ENCODE results near the gene SUPV3L1.

DNA sequence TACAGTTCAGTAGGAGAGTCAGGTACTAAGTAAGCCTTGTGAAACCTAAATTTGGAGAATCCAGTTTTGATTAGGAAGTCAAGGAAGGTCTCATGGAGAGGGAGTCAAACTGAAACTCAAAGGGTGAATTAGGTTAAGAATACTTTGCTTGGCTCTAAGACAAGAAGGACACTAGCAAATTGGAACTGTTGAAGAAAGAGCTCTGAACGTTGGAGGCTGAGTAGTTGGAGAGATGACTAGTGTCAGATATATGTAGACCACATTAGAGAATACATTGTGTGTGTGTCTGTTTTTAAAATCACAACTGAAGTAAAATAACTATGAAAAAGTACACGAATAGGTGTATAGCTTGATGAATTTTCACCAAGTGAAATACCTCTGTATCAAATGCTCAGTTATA lies 49.8 kb upstream of the SUPV3L1 start:
- no peak for TF ChIP-seq FOXA1 (IDR thresholded peaks at IDR 0.05)
- no peak for TF ChIP-seq SP1 (IDR thresholded peaks at IDR 0.05)
- TF ChIP-seq FOXM1 (IDR thresholded peaks at IDR 0.05; ENCODE audit: borderline replicate concordance): no peak
- TF ChIP-seq TARDBP (IDR thresholded peaks at IDR 0.05): no peak
- TF ChIP-seq ELF4 (IDR thresholded peaks at IDR 0.05): no peak
- no peak for TF ChIP-seq L3MBTL2 (conservative IDR thresholded peaks at IDR 0.05)
- no peak for TF ChIP-seq NFRKB (IDR thresholded peaks at IDR 0.05)
- TF ChIP-seq LEF1 (IDR thresholded peaks at IDR 0.05; ENCODE audit: borderline replicate concordance): no peak
- TF ChIP-seq SUZ12 (IDR thresholded peaks at IDR 0.05): no peak
- TF ChIP-seq BHLHE40 (IDR thresholded peaks at IDR 0.05; ENCODE audit: borderline replicate concordance): no peak
- TF ChIP-seq HDGF (IDR thresholded peaks at IDR 0.05; ENCODE audit: borderline replicate concordance): no peak
- TF ChIP-seq, protein P1, sequence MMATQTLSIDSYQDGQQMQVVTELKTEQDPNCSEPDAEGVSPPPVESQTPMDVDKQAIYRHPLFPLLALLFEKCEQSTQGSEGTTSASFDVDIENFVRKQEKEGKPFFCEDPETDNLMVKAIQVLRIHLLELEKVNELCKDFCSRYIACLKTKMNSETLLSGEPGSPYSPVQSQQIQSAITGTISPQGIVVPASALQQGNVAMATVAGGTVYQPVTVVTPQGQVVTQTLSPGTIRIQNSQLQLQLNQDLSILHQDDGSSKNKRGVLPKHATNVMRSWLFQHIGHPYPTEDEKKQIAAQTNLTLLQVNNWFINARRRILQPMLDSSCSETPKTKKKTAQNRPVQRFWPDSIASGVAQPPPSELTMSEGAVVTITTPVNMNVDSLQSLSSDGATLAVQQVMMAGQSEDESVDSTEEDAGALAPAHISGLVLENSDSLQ (IDR thresholded peaks at IDR 0.05): no peak
